Ectodermal cell (in vitro differentiated cells): ENCODE results near the gene STKLD1. TPM values are rescaled to one million over a fixed set of nuclear protein-coding genes. Genes with fewer than 3 reads are reported as not detected.
"Not testable (repeated sequence)": the region's sequence is repeated elsewhere in the genome, so short reads cannot be mapped to it uniquely, and the experiment has no call there.

Experiments used
- H3K27ac ChIP-seq: 2 replicates; pipeline ENCODE4 v1.7.0; 2013; ENCODE audit warnings: mild to moderate bottlenecking, low read depth, low read length; ENCODE audit not compliant: insufficient read depth, poor library complexity, severe bottlenecking
- H3K27me3 ChIP-seq: 2 replicates; pipeline ENCODE4 v1.7.0; 2013; ENCODE audit warnings: mild to moderate bottlenecking, low read length; ENCODE audit not compliant: insufficient read depth, control insufficient read depth, poor library complexity, severe bottlenecking
- H3K36me3 ChIP-seq: one replicate; pipeline ENCODE4 v1.7.0; 2013; ENCODE audit warnings: low read length; ENCODE audit not compliant: control insufficient read depth, insufficient read depth
- H3K4me1 ChIP-seq: one replicate; pipeline ENCODE4 v1.7.0; 2013; ENCODE audit warnings: low read length; ENCODE audit not compliant: control insufficient read depth, insufficient read depth
- H3K4me3 ChIP-seq: 2 replicates; pipeline ENCODE4 v1.7.0; 2013; ENCODE audit warnings: low read depth, low read length, control low read depth; ENCODE audit not compliant: insufficient read depth
- H3K9me3 ChIP-seq: 2 replicates; pipeline ENCODE4 v1.7.0; 2013; ENCODE audit warnings: mild to moderate bottlenecking, low read length, moderate library complexity; ENCODE audit not compliant: control insufficient read depth
- WGBS, 2 experiments: methylation state at CpG; one replicate each; pipeline ENCODE4 v1.1.7; 2013; ENCODE audit warnings: missing lambda C conversion rate in 2 of 2; 5-methylcytosine and 5-hydroxymethylcytosine counted together
- polyA plus RNA-seq, 4 experiments: library from polyadenylated mRNA; stranded (reverse); fragments of 50-300 nt; gene quantifications; one replicate each; pipeline ENCODE4 v1.2.3, GENCODE V29; 2013

Gene STKLD1
- 1.8 TPM for polyA plus RNA-seq (2013, experiment 1 of 4)
- polyA plus RNA-seq (2013, experiment 2 of 4): 3.5 TPM
- 2.2 TPM for polyA plus RNA-seq (2013, experiment 3 of 4)
- 4.0 TPM for polyA plus RNA-seq (2013, experiment 4 of 4)

GRCh38 chr9:133375724-133376654 lies at the start of gene STKLD1, which contains the start of gene SURF4:
Gene STKLD1, plus strand, starts transcription at chr9:133376366. Its CDS starts 108 bp downstream, at chr9:133376474.
Gene SURF4, minus strand, starts transcription at chr9:133376060. Its CDS starts 91 bp downstream, at chr9:133375969.
- WGBS, 2 experiments: 2% methylated on average over 120 of the region's 120 CpGs

GRCh38 chr9:133327021-133327420 lies 49.1 kb upstream of the STKLD1 start:
- not testable (repeated sequence) for H3K27ac ChIP-seq, H3K9me3 ChIP-seq, H3K4me3 ChIP-seq, H3K4me1 ChIP-seq, H3K27me3 ChIP-seq
- H3K36me3 ChIP-seq: peaks cover 12% of the 10 kb centered on the region
- WGBS, 2 experiments: 90% methylated on average over 6 of the region's 6 CpGs

More at GRCh38 chr9:133375724-133376654, at the start of gene STKLD1, which contains the start of gene SURF4:
- Histone ChIP-seq H3K4me1 (no peaks in the 10 kb centered on the region), H3K27me3 (no peaks in the 10 kb centered on the region), H3K27ac (peak within 1 kb of the TSS; percentile 74), H3K9me3 (no peaks in the 10 kb centered on the region), H3K4me3 (peak within 1 kb of the TSS; percentile 83), H3K36me3 (no peaks in the 10 kb centered on the region)

GRCh38 chr9:133327834-133328484 lies 48.2 kb upstream of the STKLD1 start:
- Histone ChIP-seq H3K4me1 (no peaks in the 10 kb centered on the region), H3K27ac (no peak overlapping the region), H3K27me3 (no peaks in the 10 kb centered on the region), H3K4me3 (no peak overlapping the region), H3K9me3 (no peaks in the 10 kb centered on the region), H3K36me3 (peaks cover 18% of the 10 kb centered on the region)
- 92% methylated on average over 10 of the region's 10 CpGs for WGBS, 2 experiments

DNA sequence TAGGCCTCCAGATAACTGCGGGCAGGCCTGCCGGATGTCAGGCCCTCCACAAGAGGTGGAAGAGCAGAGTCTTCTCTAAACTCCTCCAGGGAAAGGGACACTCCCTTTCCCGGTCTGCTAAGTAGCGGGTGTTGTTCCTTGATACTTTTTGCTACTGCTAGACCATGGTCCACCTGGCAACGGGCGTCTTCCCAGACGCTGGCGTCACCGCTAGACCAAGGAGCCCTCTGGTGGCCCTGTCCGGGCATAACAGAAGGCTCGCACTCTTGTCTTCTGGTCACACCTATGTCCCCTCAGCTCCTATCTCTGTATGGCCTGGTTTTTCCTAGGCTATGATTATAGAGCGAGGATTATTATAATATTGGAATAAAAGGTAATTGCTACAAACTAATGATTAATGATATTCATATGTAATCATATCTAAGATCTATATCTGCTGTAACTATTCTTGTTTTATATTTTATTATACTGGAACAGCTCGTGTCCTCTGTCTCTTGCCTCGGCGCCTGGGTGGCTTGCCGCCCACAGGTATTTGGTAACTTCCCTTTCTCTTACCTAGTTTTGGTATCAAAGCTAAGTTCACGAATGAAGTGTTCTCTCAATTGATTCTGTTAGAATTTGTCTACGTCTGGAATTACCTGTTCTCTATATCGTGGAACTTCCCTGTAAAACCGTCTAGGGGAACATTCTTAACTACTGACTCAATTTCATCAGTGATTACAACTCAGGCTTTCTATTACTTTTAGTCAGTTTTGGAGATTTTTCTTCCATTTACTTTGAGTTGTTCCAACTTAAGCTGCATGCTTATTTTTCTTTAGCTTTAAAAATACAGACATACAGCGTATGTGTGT lies 46.6 kb upstream of the STKLD1 start:
- not testable (repeated sequence) for H3K4me1 ChIP-seq, H3K4me3 ChIP-seq, H3K27ac ChIP-seq, H3K9me3 ChIP-seq, H3K27me3 ChIP-seq
- H3K36me3 ChIP-seq: peaks cover 33% of the 10 kb centered on the region
- WGBS, 2 experiments: 60 to 61% methylated on average over 20 of the region's 21 CpGs

- 93% methylated on average over 19 of the region's 19 CpGs for WGBS, 2 experiments
- Histone ChIP-seq H3K9me3 (no peaks in the 10 kb centered on the region), H3K4me1 (peaks cover 8% of the 10 kb centered on the region), H3K27ac (no peak overlapping the region), H3K4me3 (no peak overlapping the region), H3K27me3 (no peaks in the 10 kb centered on the region), H3K36me3 (peaks cover 33% of the 10 kb centered on the region)
These were observed 44.9 kb upstream of the STKLD1 start for GRCh38 chr9:133331221-133331620.

DNA sequence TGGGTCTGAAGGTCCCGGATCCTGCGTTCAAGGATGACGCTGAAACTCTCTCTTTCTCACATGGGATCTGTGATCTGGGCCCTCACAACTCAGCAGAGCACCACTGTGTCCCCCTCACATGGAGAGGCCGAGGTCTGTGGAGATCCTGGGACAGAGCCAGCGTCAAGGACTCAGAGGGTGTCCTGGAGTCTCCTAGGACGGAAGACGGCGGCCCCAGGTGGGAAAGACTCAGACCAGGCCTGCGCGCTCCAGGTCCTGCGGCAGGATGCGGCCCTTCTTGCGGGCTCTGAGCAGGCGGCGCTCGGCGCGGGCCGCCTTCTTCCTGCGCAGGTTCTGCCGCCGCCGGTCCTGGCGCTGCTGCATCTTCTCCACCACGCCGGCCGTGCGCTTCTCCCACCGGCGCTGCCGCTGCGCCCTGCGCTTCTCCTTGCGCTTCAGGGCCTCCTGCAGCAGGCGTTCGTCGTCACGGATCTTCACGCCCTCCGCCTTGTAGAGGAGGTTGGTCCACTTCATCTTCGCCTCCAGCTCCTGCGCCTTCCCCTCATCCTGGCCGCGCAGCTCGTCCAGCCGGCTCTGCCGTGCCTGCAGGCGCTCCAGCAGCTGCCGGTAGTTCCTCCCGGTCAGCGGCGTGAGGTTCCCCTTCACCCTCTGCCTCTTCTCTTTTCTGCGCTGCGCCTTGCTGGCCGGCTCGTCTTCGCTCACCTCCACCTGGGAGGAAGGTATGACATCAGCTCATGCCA lies 44.4 kb upstream of the STKLD1 start:
- Histone ChIP-seq H3K27me3 (no peaks in the 10 kb centered on the region), H3K4me3 (no peak overlapping the region), H3K4me1 (peaks cover 11% of the 10 kb centered on the region), H3K27ac (no peak overlapping the region), H3K36me3 (peaks cover 33% of the 10 kb centered on the region), H3K9me3 (no peaks in the 10 kb centered on the region)
- WGBS, 2 experiments: 97% methylated on average over 57 of the region's 57 CpGs

DNA sequence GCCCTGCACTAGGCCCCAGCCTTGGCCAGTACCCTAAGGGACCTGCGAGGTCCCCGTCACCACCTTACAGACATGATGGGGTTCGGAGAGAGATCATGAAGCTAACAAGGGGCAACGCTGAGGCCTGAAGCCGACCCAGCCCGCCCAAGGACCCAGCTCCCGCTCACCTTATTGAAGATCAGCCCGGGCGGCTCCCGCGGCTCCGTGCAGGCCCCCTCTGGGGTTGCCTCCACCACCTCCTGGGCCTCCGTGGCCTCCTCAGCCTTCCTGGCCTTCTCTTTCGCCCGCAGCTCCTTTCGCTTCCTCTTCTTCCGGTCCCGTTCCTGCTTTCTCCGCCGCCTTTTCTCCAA lies 43.8 kb upstream of the STKLD1 start:
- no peak overlapping the region for H3K27ac ChIP-seq
- H3K4me1 ChIP-seq: peaks cover 11% of the 10 kb centered on the region
- H3K36me3 ChIP-seq: peaks cover 33% of the 10 kb centered on the region
- WGBS, 2 experiments: 88 to 92% methylated on average over 20 of the region's 20 CpGs
- no peak overlapping the region for H3K4me3 ChIP-seq
- no peaks in the 10 kb centered on the region for H3K27me3 ChIP-seq
- H3K9me3 ChIP-seq: no peaks in the 10 kb centered on the region

GRCh38 chr9:133333011-133333410 lies 43.2 kb upstream of the STKLD1 start:
- Histone ChIP-seq H3K27me3 (no peaks in the 10 kb centered on the region), H3K9me3 (no peaks in the 10 kb centered on the region), H3K27ac (no peak overlapping the region), H3K4me1 (peaks cover 11% of the 10 kb centered on the region), H3K4me3 (no peak overlapping the region), H3K36me3 (peaks cover 33% of the 10 kb centered on the region)
- 92 to 94% methylated on average over 11 of the region's 11 CpGs for WGBS, 2 experiments

GRCh38 chr9:133333566-133333965 lies 42.6 kb upstream of the STKLD1 start:
- no peaks in the 10 kb centered on the region for H3K27me3 ChIP-seq
- 92 to 95% methylated on average over 10 of the region's 10 CpGs for WGBS, 2 experiments
- H3K36me3 ChIP-seq: peaks cover 33% of the 10 kb centered on the region
- H3K9me3 ChIP-seq: no peaks in the 10 kb centered on the region
- peaks cover 11% of the 10 kb centered on the region for H3K4me1 ChIP-seq
- H3K27ac ChIP-seq: no peak overlapping the region
- H3K4me3 ChIP-seq: no peak overlapping the region
